ENCODE measurements around the gene POLE2. TPM values are rescaled to one million over a fixed set of nuclear protein-coding genes. Genes with fewer than 3 reads are reported as not detected.
A peak's percentile ranks its signal among the peaks of the same experiment; 100 is the strongest.
"Not testable (repeated sequence)": the region's sequence is repeated elsewhere in the genome, so short reads cannot be mapped to it uniquely, and the experiment has no call there.

Gene POLE2
- polyA plus RNA-seq = 11.3 TPM
- long read RNA-seq, donor 1 = 0 reads
- long read RNA-seq, donor 2 = 0 reads
- long read RNA-seq, donor 3 = 0 reads
- long read RNA-seq, donor 4 = 0 reads
- long read RNA-seq, donor 5, partial matches to known transcripts = 24 of 76 reads
- long read RNA-seq, donor 5, other reads (novel, unspliced or antisense) = 52 of 76 reads
- long read RNA-seq, donor 6 = 0 reads
- long read RNA-seq, donor 7, partial matches to known transcripts = 0 of 2 reads
- long read RNA-seq, donor 7, other reads (novel, unspliced or antisense) = 0 of 2 reads
- long read RNA-seq, donor 8 = 0 reads
- long read RNA-seq, donor 9 = 0 reads
- long read RNA-seq, donor 10 = 0 reads
- long read RNA-seq, donor 11 = 0 reads

- Histone ChIP-seq H3K36me3 (ENCODE audit: control insufficient read depth, insufficient read depth, low read length) (peaks cover under 1% of the 10 kb centered on the region), H3K27me3 (ENCODE audit: control insufficient read depth, insufficient read depth, low read length) (no peaks in the 10 kb centered on the region), H3K4me1 (ENCODE audit: control insufficient read depth, insufficient read depth, low read length) (no peaks in the 10 kb centered on the region), H3K9me3 (ENCODE audit: control insufficient read depth, low read depth, low read length) (no peaks in the 10 kb centered on the region), H3K27ac (ENCODE audit: low read length) (peak within 1 kb of the TSS; percentile 55), H3K4me3 (ENCODE audit: low read length) (peak within 1 kb of the TSS; percentile 58)
- peak; percentile 50 to 87 for DNase-seq
- 56% methylated on average over 5 of the region's 67 CpGs for WGBS (ENCODE audit: insufficient coverage, low lambda C conversion rate)
Observed at GRCh38 chr14:49687942-49688700, at the start of gene POLE2. Gene POLE2 (minus strand): TSS chr14:49688214. CDS start chr14:49688203, 11 bp downstream.

GRCh38 chr14:49735669-49736068, 47.7 kb upstream of the POLE2 start:
- DNase-seq; H3K9me3 ChIP-seq (ENCODE audit: control insufficient read depth, low read depth, low read length); H3K27me3 ChIP-seq (ENCODE audit: control insufficient read depth, insufficient read depth, low read length); H3K27ac ChIP-seq (ENCODE audit: low read length); H3K4me3 ChIP-seq (ENCODE audit: low read length); H3K36me3 ChIP-seq (ENCODE audit: control insufficient read depth, insufficient read depth, low read length); H3K4me1 ChIP-seq (ENCODE audit: control insufficient read depth, insufficient read depth, low read length): not testable (repeated sequence)
- WGBS (ENCODE audit: insufficient coverage, low lambda C conversion rate) = 100% methylated on average over 2 of the region's 4 CpGs

GRCh38 chr14:49733836-49734235, 45.8 kb upstream of the POLE2 start:
- Histone ChIP-seq H3K36me3 (ENCODE audit: control insufficient read depth, insufficient read depth, low read length) (peaks cover 4% of the 10 kb centered on the region), H3K4me1 (ENCODE audit: control insufficient read depth, insufficient read depth, low read length) (no peaks in the 10 kb centered on the region), H3K4me3 (ENCODE audit: low read length) (no peak overlapping the region), H3K9me3 (ENCODE audit: control insufficient read depth, low read depth, low read length) (no peaks in the 10 kb centered on the region), H3K27ac (ENCODE audit: low read length) (no peak overlapping the region), H3K27me3 (ENCODE audit: control insufficient read depth, insufficient read depth, low read length) (no peaks in the 10 kb centered on the region)
- no peak for DNase-seq

- no CpG with 5 or more reads among the region's 3 CpGs for WGBS (ENCODE audit: insufficient coverage, low lambda C conversion rate)
- Histone ChIP-seq H3K27me3 (ENCODE audit: control insufficient read depth, insufficient read depth, low read length) (no peaks in the 10 kb centered on the region), H3K9me3 (ENCODE audit: control insufficient read depth, low read depth, low read length) (no peaks in the 10 kb centered on the region), H3K4me3 (ENCODE audit: low read length) (no peak overlapping the region), H3K27ac (ENCODE audit: low read length) (no peak overlapping the region), H3K36me3 (ENCODE audit: control insufficient read depth, insufficient read depth, low read length) (peaks cover 4% of the 10 kb centered on the region), H3K4me1 (ENCODE audit: control insufficient read depth, insufficient read depth, low read length) (no peaks in the 10 kb centered on the region)
- DNase-seq = no peak
Observed at GRCh38 chr14:49732896-49733295, 44.9 kb upstream of the POLE2 start.

GRCh38 chr14:49727171-49727570, 39.2 kb upstream of the POLE2 start:
- Histone ChIP-seq H3K27ac (ENCODE audit: low read length) (no peak overlapping the region), H3K4me1 (ENCODE audit: control insufficient read depth, insufficient read depth, low read length) (no peaks in the 10 kb centered on the region), H3K4me3 (ENCODE audit: low read length) (no peak overlapping the region), H3K9me3 (ENCODE audit: control insufficient read depth, low read depth, low read length) (no peaks in the 10 kb centered on the region), H3K27me3 (ENCODE audit: control insufficient read depth, insufficient read depth, low read length) (no peaks in the 10 kb centered on the region), H3K36me3 (ENCODE audit: control insufficient read depth, insufficient read depth, low read length) (no peaks in the 10 kb centered on the region)
- no CpG with 5 or more reads among the region's 5 CpGs for WGBS (ENCODE audit: insufficient coverage, low lambda C conversion rate)
- no peak for DNase-seq

GRCh38 chr14:49721733-49722435, 33.9 kb upstream of the POLE2 start:
- not testable (repeated sequence) for H3K4me1 ChIP-seq (ENCODE audit: control insufficient read depth, insufficient read depth, low read length); H3K27ac ChIP-seq (ENCODE audit: low read length); H3K9me3 ChIP-seq (ENCODE audit: control insufficient read depth, low read depth, low read length); H3K4me3 ChIP-seq (ENCODE audit: low read length); H3K36me3 ChIP-seq (ENCODE audit: control insufficient read depth, insufficient read depth, low read length); H3K27me3 ChIP-seq (ENCODE audit: control insufficient read depth, insufficient read depth, low read length); DNase-seq
- no CpG with 5 or more reads among the region's 9 CpGs for WGBS (ENCODE audit: insufficient coverage, low lambda C conversion rate)

- peaks cover 2% of the 10 kb centered on the region for H3K36me3 ChIP-seq (ENCODE audit: control insufficient read depth, insufficient read depth, low read length)
- no peaks in the 10 kb centered on the region for H3K4me1 ChIP-seq (ENCODE audit: control insufficient read depth, insufficient read depth, low read length)
- peaks cover 5% of the 10 kb centered on the region for H3K9me3 ChIP-seq (ENCODE audit: control insufficient read depth, low read depth, low read length)
- no peak overlapping the region for H3K4me3 ChIP-seq (ENCODE audit: low read length)
- no peak overlapping the region for H3K27ac ChIP-seq (ENCODE audit: low read length)
- DNase-seq = no peak
- H3K27me3 ChIP-seq (ENCODE audit: control insufficient read depth, insufficient read depth, low read length) = no peaks in the 10 kb centered on the region
Observed at GRCh38 chr14:49720744-49721143, 32.7 kb upstream of the POLE2 start.

GRCh38 chr14:49710993-49711392, 23.0 kb upstream of the POLE2 start:
- WGBS (ENCODE audit: insufficient coverage, low lambda C conversion rate) = no CpG with 5 or more reads among the region's 11 CpGs
- not testable (repeated sequence) for H3K27me3 ChIP-seq (ENCODE audit: control insufficient read depth, insufficient read depth, low read length); H3K9me3 ChIP-seq (ENCODE audit: control insufficient read depth, low read depth, low read length); DNase-seq; H3K4me3 ChIP-seq (ENCODE audit: low read length); H3K27ac ChIP-seq (ENCODE audit: low read length); H3K4me1 ChIP-seq (ENCODE audit: control insufficient read depth, insufficient read depth, low read length); H3K36me3 ChIP-seq (ENCODE audit: control insufficient read depth, insufficient read depth, low read length)

- H3K36me3 ChIP-seq (ENCODE audit: control insufficient read depth, insufficient read depth, low read length); H3K4me3 ChIP-seq (ENCODE audit: low read length); H3K27me3 ChIP-seq (ENCODE audit: control insufficient read depth, insufficient read depth, low read length); H3K9me3 ChIP-seq (ENCODE audit: control insufficient read depth, low read depth, low read length); H3K4me1 ChIP-seq (ENCODE audit: control insufficient read depth, insufficient read depth, low read length); DNase-seq; H3K27ac ChIP-seq (ENCODE audit: low read length): not testable (repeated sequence)
- 100% methylated on average over 1 of the region's 4 CpGs for WGBS (ENCODE audit: insufficient coverage, low lambda C conversion rate)
Observed at GRCh38 chr14:49704471-49704870, 16.5 kb upstream of the POLE2 start.

GRCh38 chr14:49703965-49704364, 16.0 kb upstream of the POLE2 start:
- Histone ChIP-seq H3K36me3 (ENCODE audit: control insufficient read depth, insufficient read depth, low read length) (peaks cover 3% of the 10 kb centered on the region), H3K4me3 (ENCODE audit: low read length) (no peak overlapping the region), H3K27ac (ENCODE audit: low read length) (no peak overlapping the region), H3K27me3 (ENCODE audit: control insufficient read depth, insufficient read depth, low read length) (no peaks in the 10 kb centered on the region), H3K4me1 (ENCODE audit: control insufficient read depth, insufficient read depth, low read length) (no peaks in the 10 kb centered on the region), H3K9me3 (ENCODE audit: control insufficient read depth, low read depth, low read length) (no peaks in the 10 kb centered on the region)
- 67% methylated on average over 1 of the region's 3 CpGs for WGBS (ENCODE audit: insufficient coverage, low lambda C conversion rate)
- DNase-seq = no peak

Measured in large intestine (tissue), 12 donors.